Measurements from ENCODE around the gene CASK. TPM values are rescaled to one million over a fixed set of nuclear protein-coding genes. Genes with fewer than 3 reads are reported as not detected.
A peak's percentile ranks its signal among the peaks of the same experiment; 100 is the strongest.

The CASK gene
- total RNA-seq, 1 experiment from 2014 or later = 28.6 TPM

- DNase-seq (ENCODE audit: low spot score) = no peak
Measured at GRCh38 chrX:41913476-41913875, 9.9 kb downstream of the CASK start.

- DNase-seq (ENCODE audit: low spot score) = no peak
Measured at GRCh38 chrX:41912923-41913322, 10.4 kb downstream of the CASK start.

DNA sequence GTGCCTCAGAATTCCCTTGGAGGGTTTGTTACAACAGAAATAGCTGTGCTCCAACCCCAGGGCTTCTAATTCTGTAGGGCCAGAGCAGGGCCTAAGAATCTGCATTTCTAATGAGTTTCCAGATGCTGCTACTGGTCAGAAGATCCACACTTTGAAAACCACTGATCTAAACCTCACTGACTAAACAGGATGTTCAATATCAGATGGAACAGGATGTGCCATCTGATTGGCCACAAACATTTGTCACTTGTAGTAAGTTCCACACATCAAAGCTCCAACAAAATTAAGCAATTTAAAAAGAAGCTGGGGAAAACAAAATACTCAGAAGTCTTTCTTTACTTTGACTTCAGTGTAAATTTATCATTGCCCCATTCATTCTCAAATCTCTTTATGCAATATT is 14.3 kb downstream of the CASK start:
- no peak for DNase-seq (ENCODE audit: low spot score)

DNA sequence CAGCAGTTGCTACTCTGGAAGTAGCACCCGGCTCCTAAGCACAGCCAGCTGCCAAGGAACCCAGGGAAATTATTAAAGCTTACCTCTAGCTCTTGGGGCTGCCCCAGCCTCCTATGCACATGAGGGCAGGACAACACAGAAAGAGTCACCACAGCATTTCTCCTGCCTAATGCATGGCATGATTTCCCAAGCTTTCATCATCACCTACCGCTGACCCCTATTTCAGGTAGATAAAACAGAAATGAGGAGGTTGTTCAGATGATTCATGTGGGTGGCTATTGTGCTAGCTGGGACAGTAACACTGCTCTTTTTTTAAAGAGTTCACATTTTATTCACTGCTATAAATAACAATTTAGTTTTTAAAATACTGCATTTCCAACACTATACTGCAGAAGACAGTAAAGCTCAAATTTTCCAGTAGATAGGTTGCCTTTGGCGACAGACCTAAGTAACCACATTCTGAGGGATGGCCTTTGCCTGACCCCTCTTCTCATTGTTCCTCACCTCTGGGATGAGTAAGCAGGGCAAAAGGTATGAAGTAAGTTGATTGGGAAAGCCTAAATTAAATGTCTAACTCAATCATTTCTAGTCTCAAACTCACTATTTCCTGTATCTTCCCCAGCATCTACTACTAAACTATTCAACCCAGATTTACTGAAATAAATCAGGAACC is 16.7 kb downstream of the CASK start:
- peak; percentile 18 for DNase-seq (ENCODE audit: low spot score)

GRCh38 chrX:41903544-41903943 is 19.8 kb downstream of the CASK start:
- DNase-seq (ENCODE audit: low spot score) = no peak

DNA sequence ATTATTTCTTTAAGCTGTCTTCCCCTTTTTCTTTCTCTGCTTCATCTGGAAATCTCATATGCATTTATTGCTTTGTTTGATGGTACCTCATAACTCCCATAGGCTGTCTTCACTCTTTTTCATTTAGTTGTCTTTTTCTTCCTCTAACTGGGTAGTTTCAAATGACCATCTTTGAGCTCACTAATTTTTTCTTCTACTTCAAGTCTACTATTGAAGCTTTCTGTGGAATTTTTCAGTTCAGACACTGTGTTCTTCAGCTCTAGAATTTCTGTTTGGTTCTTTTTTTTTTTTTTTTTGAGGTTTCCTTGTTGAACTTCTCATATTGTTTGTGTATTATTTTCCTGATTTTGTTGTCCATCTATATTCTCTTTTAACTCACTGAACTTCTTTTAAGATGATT is 23.0 kb downstream of the CASK start:
- DNase-seq (ENCODE audit: low spot score) = no peak

- no peak for DNase-seq (ENCODE audit: low spot score)
Measured at GRCh38 chrX:41895826-41896225, 27.5 kb downstream of the CASK start.

DNA sequence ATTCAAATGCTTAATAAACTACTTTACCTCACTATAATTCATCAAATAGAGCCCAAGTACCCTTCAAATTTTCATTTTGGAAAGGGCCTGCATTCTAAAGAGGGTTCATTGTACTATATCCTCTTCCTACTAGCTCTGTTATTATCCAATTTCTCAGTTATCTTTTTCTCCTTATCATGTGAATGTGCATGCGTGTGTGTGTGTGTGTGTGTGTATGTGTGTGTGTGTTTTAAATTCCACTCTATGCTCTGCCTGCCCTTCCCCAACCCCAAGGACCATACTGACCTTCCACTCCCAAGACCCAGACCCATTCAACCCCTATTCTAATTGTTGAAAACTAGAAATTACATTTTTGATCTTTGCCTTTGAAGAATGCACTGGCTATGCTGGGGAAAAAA is 33.3 kb downstream of the CASK start:
- no peak for DNase-seq (ENCODE audit: low spot score)

DNA sequence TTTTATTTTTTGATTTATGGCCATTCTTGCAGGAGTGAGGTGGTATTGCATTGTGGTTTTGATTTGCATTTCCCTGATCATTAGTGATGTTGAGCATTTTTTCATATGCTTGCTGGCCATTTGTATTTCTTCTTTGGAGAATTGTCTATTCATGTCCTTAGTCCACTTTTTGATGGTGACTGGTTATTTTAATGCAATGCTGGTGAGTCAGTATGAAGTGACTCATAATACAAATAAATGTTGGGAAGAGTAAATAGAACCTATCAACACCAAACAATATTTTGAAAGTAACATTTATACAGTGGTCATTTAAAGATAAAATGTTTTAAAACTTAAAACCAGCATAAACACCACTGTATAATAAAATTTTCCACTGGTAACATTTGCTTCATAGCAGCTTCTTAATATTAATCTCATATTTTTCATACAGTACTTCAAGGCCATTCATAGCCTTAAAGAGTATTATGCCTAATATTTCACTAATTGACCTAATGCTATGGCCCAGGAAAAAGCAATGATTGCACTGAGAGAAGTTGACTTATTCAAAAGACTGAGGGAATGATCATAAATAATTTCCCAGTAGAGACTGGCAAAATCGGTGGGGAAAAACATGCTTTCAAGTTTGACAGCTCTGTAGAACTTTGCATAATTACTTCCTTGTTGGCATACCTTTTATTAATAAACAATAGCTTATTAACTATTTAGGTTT is 33.9 kb downstream of the CASK start:
- DNase-seq (ENCODE audit: low spot score) = peak; percentile 52

GRCh38 chrX:41887691-41888090 is 35.7 kb downstream of the CASK start:
- no peak for DNase-seq (ENCODE audit: low spot score)

DNA sequence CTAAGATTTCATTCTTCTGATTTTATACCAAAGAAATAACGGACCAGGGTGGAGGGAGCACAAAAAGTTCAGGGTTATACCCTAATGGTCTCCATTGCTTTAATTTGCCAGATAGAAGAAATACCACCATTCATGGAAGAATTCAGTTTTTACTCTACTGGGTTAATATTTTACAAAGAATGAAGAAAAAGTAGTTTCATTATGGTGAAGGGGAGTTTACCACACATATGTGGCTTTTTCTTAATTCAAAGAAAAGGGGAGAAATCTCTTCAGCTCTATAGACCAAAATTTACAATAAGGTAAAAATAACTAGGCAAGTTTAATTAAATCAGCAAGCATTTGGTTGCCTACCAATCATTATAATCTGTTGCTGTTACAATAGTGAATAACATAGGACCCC is 37.6 kb downstream of the CASK start:
- no peak for DNase-seq (ENCODE audit: low spot score)

DNA sequence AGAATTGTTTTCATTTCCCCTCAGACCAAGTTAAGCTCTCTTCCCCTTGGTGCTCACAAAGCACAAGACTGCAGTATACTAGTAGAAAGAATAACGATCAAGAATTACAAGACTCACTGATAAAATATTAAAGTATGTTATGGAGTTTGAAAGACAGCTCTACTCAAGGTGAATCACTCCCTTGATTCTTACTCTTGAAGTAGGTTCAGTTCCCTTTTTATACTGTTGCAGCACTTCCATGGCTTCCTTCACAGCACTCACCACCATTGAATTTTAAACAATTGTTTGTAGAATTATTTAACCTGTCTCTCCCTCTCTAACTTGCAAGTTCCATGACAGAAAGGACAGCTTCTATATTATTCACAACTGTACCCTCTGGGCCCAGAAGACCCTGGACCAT is 42.2 kb downstream of the CASK start:
- DNase-seq (ENCODE audit: low spot score) = no peak

GRCh38 chrX:41877167-41877566 is 46.2 kb downstream of the CASK start:
- DNase-seq (ENCODE audit: low spot score) = no peak

GRCh38 chrX:41875142-41875541 is 48.2 kb downstream of the CASK start:
- no peak for DNase-seq (ENCODE audit: low spot score)

GRCh38 chrX:41870719-41871151 is 52.6 kb downstream of the CASK start:
- DNase-seq (ENCODE audit: low spot score) = no peak

DNA sequence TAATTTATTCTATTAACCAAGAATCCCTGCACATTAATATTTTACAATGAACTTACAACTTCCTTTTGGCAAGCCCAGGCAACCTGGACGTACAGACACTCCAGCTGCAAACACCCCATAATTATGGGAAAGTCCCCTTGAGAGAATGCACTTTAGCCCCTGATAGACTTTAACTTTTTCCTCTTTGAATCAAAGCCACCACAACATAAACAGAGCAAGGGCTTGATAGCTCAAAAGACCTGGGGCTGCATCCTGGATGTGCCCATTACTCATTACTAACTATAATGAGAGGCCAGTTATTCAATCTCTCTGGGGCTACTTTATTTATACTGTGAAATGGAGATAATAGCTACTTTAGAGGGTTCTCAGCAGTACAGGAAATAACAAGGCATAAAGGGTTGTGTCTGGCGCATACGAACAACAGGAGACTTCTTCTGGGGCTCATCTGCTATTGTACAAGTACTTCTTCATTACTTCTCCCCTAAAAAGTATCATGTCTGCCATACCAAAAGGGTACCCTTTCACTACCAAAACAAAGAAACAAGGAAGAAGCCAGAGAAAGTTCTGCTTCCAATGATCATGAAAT is 54.9 kb downstream of the CASK start:
- no peak for DNase-seq (ENCODE audit: low spot score)

DNA sequence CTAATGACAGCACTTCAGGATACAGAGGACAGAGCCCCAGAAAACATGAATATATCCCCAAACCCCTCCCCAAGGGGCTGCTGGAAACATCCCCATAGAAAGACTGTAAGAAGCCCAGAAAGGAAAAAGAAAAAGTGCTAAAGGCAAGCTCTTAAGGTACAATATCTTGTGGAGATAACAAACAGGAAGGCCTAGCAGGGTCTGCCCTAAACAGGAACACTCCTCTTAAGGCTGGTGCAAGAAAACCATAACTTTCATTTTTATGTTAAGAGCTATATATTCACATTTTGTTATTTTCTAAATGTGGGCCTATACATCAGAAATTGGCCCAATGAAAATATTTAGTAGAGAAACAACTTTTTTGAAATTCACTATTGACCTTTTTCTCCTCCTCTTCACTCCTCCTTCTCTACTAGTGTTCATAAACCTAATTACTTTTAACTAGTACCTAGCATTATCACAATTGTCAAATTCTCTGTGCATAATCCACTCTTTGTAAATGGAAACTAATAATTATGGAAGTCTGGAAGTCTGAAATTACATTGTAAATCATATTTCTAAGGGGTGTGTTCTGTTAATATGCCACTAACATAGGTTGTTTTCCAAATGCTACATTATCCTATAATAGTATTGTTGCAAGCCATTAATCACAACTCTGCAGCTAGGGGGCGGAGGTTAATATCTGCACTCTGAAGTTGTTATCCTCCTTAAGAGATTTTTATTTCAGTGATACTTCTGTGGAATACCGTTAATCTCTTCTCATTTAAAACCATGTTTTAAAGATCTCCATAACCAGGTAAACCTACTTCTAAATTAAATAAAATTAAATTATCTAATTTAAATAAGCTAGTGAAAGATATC is 59.8 kb downstream of the CASK start:
- no peak for DNase-seq (ENCODE audit: low spot score)

DNA sequence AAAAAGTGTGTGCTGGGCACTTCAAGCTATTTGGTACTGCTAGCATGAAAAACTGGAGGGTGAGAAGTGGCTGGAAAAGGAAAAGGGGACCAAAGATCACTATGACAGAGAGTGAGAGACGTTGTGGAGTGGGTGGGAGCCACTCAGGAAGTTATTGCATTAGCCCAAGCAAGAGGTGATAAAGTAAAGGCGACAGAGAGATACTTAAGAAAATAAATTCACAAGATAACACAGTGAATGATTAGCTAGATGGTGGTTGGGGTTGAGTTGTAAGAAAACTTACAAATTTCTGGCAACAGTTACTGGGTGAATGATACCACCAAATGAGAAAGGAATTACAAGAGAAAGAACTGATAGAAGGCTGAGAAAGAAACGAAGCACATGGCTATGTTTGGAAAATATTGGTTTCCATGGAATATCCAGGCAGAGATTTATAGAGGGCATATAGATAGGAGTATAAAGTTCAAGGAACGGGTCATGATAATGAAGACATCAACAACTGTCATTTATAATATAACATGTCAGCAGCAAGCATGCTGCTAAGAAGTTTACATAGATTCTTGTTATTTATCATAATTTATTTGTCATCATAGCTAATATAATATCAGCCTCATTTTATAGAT is 60.7 kb downstream of the CASK start:
- DNase-seq (ENCODE audit: low spot score) = no peak

GRCh38 chrX:41858161-41858775 is 65.1 kb downstream of the CASK start:
- DNase-seq (ENCODE audit: low spot score) = no peak

GRCh38 chrX:41857670-41858069 is 65.7 kb downstream of the CASK start:
- no peak for DNase-seq (ENCODE audit: low spot score)

- no peak for DNase-seq (ENCODE audit: low spot score)
Measured at GRCh38 chrX:41846714-41847113, 76.6 kb downstream of the CASK start.
